ENCODE measurements around the gene ZNF394.

Gene ZNF394

DNA sequence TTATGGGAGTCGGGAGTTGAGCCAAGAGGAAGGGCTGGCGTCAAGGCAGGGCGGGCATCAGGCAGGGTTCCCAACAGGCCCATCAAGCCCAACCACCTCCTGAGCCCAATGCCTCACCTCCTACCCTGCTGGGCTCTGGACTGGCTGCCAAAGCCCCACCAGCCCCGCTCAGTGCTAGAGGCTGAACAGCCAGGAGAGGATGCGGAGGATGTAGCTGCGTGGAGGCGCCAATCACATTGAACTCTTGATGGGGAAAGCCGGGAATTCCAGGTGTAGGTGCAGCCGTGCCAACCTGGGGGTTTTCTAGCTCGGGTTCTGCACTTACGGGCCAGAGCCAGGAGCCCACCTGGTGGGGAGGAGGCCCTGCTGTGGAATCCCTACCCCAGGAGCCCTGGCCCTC lies 47.0 kb downstream of the ZNF394 start:
- no peak for DNase-seq (ENCODE audit: low read depth in 1 of 2, low spot score in 1 of 2)

GRCh38 chr7:99452541-99452940 lies 47.5 kb downstream of the ZNF394 start:
- DNase-seq (ENCODE audit: low read depth in 1 of 2, low spot score in 1 of 2): no peak

GRCh38 chr7:99451936-99452335 lies 48.1 kb downstream of the ZNF394 start:
- no peak for DNase-seq (ENCODE audit: low read depth in 1 of 2, low spot score in 1 of 2)

- no peak for DNase-seq (ENCODE audit: low read depth in 1 of 2, low spot score in 1 of 2)
Measured at GRCh38 chr7:99449326-99449725, 50.8 kb downstream of the ZNF394 start.

DNA sequence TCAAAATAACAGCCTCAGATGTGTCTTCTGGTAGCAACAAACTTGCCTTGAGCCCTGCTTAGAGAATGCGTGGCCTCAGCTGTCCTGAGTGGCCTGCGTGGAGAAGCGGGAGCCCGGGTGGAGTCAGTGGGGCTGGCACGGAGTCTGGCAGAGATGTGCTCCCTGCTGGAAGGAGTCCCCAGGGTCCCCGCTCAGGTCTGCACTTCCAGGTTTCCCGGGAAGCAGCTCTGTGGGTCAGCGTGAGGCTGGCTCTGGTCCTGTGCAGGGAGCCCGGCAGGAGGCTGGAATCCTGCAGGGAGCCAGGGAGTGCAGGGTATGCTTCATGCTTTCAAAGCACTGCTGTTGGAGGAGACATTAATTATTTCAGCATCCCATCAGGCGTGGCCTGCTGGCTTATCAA lies 51.2 kb downstream of the ZNF394 start:
- no peak for DNase-seq (ENCODE audit: low read depth in 1 of 2, low spot score in 1 of 2)

- no peak for DNase-seq (ENCODE audit: low read depth in 1 of 2, low spot score in 1 of 2)
Measured at GRCh38 chr7:99447943-99448342, 52.1 kb downstream of the ZNF394 start.

- DNase-seq (ENCODE audit: low read depth in 1 of 2, low spot score in 1 of 2): no peak
Measured at GRCh38 chr7:99446096-99446495, 54.0 kb downstream of the ZNF394 start.
